Brain microvascular endothelial cell (primary cell): ENCODE data around the gene USP44.

Experiments used
- DNase-seq: peaks from one replicate; pipeline ENCODE4 v3.0.0-alpha.2; 2020
- H3K27ac ChIP-seq: fragments of 250-450 bp; sonication (Bioruptor Pico); 2 replicates; pipeline ENCODE4 v1.5.1; 2020; ENCODE audit warnings: mild to moderate bottlenecking, moderate library complexity
- H3K27me3 ChIP-seq: fragments of 250-450 bp; sonication (Bioruptor Pico); replicated peaks from 2 replicates; pipeline ENCODE4 v1.5.1; 2020; ENCODE audit warnings: mild to moderate bottlenecking
- H3K36me3 ChIP-seq: fragments of 250-450 bp; sonication (Bioruptor Pico); replicated peaks from 2 replicates; pipeline ENCODE4 v1.5.1; 2020; ENCODE audit warnings: mild to moderate bottlenecking
- H3K4me3 ChIP-seq: 2 replicates; pipeline ENCODE4 v1.5.1; 2011; ENCODE audit warnings: low read depth, mild to moderate bottlenecking, control low read depth, low read length, moderate library complexity
- in situ Hi-C: cut with HindIII; loops from 2 replicates; pipeline ENCODE4 v1.10.0; 2017; ENCODE audit warnings: low sequenced_read_pairs, low pct_ligation_motif_present
- TF ChIP-seq, protein P1 (sequence below): IDR thresholded peaks from 2 replicates; pipeline ENCODE4 v1.5.1; 2011; ENCODE audit warnings: low read depth, mild to moderate bottlenecking, moderate library complexity, low read length, control low read depth, inconsistent platforms; ENCODE audit errors: missing control alignments

The USP44 gene

DNA sequence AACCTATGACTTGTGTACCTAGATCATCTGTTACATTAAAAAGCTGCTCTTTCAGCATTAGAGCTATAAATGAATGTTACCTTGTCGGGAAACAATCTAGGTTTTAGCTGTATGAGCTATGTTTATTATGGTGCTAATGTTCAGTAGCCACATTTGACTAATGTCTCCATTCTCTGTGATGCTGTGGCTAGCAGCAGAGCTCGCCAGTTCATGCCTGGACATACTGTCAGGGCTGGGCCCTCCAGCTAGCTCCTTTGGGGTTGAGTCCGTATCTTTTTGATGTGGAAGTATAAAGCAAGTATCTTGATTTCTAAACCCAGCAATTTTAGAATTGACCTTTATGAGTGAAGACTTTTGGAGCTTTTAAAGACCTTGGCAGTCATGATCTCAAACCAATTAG, 36.1 kb downstream of the USP44 start:
- peaks cover 29% of the 10 kb centered on the region for H3K36me3 ChIP-seq
- TF ChIP-seq, protein P1, sequence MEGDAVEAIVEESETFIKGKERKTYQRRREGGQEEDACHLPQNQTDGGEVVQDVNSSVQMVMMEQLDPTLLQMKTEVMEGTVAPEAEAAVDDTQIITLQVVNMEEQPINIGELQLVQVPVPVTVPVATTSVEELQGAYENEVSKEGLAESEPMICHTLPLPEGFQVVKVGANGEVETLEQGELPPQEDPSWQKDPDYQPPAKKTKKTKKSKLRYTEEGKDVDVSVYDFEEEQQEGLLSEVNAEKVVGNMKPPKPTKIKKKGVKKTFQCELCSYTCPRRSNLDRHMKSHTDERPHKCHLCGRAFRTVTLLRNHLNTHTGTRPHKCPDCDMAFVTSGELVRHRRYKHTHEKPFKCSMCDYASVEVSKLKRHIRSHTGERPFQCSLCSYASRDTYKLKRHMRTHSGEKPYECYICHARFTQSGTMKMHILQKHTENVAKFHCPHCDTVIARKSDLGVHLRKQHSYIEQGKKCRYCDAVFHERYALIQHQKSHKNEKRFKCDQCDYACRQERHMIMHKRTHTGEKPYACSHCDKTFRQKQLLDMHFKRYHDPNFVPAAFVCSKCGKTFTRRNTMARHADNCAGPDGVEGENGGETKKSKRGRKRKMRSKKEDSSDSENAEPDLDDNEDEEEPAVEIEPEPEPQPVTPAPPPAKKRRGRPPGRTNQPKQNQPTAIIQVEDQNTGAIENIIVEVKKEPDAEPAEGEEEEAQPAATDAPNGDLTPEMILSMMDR, result no peak
- no peak for DNase-seq
- H3K27me3 ChIP-seq, result no peaks in the 10 kb centered on the region
- in situ Hi-C loops, result no loop called here
- no peak overlapping the region for H3K4me3 ChIP-seq
- no peak overlapping the region for H3K27ac ChIP-seq

DNA sequence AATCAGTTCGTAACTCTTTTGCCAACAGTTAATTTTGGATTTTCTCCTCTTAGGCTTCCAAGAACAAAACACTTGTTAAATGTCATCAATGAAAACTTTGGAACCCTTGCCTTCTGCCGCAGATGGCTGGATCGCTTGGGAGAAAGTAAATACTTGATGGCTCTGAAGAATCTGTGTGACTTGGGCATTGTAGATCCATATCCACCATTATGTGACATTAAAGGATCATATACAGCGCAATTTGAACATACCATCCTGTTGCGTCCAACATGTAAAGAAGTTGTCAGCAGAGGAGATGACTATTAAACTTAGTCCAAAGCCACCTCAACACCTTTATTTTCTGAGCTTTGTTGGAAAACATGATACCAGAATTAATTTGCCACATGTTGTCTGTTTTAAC, 37.7 kb downstream of the USP44 start:
- DNase-seq, result no peak
- in situ Hi-C loops, result no loop called here
- Histone ChIP-seq H3K27ac (no peak overlapping the region), H3K4me3 (no peak overlapping the region), H3K27me3 (no peaks in the 10 kb centered on the region), H3K36me3 (peaks cover 33% of the 10 kb centered on the region)
- TF ChIP-seq, protein P1, result no peak

DNA sequence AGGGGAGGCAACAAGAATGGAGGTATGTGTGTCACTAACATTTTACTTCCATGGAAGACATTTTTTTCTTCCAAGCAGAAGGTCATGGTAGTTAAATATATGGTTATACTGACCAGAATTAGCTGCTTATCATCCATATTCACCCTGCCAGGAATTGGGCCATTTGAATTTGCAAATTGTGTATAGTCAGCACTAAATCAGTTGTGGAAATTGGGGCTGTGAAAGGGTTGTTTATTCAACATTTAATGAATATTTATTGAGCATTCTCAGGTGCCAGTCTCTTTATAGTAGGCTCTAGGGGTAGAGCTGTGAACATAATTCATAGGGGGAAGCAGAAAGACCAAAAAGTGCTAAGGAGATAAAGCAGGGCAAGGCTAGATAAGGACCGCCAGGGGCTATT, 39.3 kb downstream of the USP44 start:
- in situ Hi-C loops, result no loop called here
- H3K36me3 ChIP-seq, result peaks cover 33% of the 10 kb centered on the region
- no peak overlapping the region for H3K27ac ChIP-seq
- H3K4me3 ChIP-seq, result no peak overlapping the region
- TF ChIP-seq, protein P1, result no peak
- no peak for DNase-seq
- H3K27me3 ChIP-seq, result no peaks in the 10 kb centered on the region

DNA sequence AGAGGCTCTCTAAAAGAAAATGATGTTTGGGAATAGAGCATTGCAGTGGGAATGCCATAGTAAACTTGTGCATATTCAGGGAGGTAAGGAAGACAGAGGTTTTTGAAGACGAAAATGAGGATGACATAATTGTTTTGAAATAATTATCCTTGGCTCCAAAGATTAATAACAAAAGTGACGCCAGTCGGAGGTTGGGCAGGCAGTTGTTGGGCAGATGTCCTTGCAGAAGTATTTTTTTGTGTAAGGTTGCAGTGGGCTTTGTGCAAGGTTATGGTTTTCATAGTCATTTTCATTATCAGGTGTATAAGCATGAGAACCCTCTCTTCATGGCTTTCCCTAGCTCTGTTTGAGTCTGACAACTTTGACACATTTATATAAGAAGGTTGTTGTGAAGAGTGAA, 42.0 kb downstream of the USP44 start:
- DNase-seq, result no peak
- in situ Hi-C loops, result no loop called here
- Histone ChIP-seq H3K36me3 (peaks cover 49% of the 10 kb centered on the region), H3K27me3 (no peaks in the 10 kb centered on the region), H3K4me3 (no peak overlapping the region), H3K27ac (no peak overlapping the region)
- TF ChIP-seq, protein P1, result no peak

DNA sequence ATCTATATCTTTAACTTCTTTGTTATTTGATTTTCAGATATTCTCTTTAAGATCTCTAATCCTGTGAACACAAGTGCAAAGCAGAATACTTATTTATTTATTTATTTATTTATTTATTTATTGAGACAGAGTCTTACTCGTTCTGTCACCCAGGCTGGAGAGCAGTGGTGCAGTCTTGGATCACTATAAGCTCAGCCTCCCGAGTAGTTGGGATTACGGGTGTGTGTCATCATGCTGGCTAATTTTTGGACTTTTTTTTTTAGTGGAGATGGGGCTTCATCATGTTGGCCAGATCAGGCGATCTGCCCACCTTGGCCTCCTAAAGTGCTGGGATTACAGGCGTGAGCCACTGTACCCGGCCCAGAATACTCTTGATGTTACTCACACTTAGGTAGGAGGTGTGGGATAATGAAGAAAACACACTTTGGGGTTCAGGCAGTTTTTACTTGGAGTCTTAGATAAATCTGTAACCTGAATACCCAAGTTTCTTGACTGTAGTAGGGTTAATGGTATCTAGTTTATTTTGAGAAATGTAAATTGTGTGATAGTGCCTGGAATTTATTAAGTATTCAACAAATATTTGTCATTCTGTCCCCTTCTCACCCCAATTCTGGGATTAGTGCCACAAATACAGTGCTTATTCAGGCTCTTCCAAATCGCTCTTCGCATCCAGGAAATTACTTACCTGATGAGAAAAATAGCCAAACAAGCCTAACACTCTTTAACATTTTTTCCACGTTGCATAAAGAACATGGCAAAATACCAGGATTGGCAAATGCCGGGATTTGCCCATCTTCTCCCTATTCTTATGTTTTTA, 44.4 kb downstream of the USP44 start:
- no peak overlapping the region for H3K4me3 ChIP-seq
- DNase-seq, result peak; percentile 3
- TF ChIP-seq, protein P1, result no peak
- H3K36me3 ChIP-seq, result peaks cover 41% of the 10 kb centered on the region
- H3K27me3 ChIP-seq, result no peaks in the 10 kb centered on the region
- no peak overlapping the region for H3K27ac ChIP-seq
- in situ Hi-C loops, result no loop called here

DNA sequence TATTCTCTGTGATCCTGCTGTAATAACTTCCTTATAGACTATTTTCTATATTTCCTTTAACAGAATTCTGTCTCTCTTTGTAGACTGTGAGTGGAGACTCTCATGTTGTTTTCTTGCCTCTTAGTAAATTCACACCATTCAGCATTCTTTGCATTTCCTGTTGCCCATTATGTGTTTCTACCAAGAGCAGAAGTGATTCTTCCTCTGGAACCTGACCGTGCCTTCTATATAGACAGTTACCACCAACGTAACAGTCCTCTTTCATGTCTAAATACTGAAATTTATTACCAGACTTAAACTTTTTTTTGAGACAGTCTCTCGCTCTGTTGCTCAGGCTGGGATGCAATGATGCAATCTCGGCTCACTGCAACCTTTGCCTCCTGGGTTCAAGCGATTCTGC, 46.2 kb downstream of the USP44 start:
- no peak for DNase-seq
- H3K4me3 ChIP-seq, result no peak overlapping the region
- in situ Hi-C loops, result no loop called here
- TF ChIP-seq, protein P1, result no peak
- no peaks in the 10 kb centered on the region for H3K27me3 ChIP-seq
- no peak overlapping the region for H3K27ac ChIP-seq
- H3K36me3 ChIP-seq, result peaks cover 32% of the 10 kb centered on the region
